ENCODE data around the gene STXBP6. TPM values are rescaled to one million over a fixed set of nuclear protein-coding genes. Genes with fewer than 3 reads are reported as not detected.

Gene STXBP6
- total and polyA plus RNA-seq, 2 donors (not counting 3 experiments of a cell fraction or from before 2014, with no cell fraction given): 0.06 TPM; not detected in 1

DNA sequence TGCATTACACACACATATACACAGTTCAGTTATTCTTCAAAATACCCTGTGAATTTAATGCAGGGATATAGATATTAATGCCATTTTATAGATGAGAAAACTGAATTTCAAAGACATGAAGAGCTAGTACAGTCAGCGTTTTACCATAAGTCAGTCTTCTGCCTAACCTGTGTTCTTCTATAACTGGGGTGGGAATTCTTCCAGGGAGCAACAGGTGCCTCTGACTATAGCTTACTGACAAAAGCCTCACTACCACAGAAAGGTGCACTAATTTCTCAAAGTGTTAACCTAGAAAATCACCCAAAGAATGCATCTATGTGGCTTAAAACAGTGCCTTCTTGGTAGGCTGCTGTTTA is 84.4 kb downstream of the STXBP6 start:
- H3K36me3 ChIP-seq (ENCODE audit: control insufficient read depth in 2 of 2, extremely low read depth in 1 of 2, insufficient read depth in 2 of 2, low read length in 2 of 2): no peaks in the 10 kb centered on the region
- no peaks in the 10 kb centered on the region for H3K9me1 ChIP-seq (replicated peaks; ENCODE audit: control insufficient read depth, extremely low read depth, insufficient read depth, low read length)
- FAIRE-seq (no peak), DNase-seq (ENCODE audit: low read depth, low spot score) (no peak)
- no peaks in the 10 kb centered on the region for H3K4me1 ChIP-seq (ENCODE audit: control insufficient read depth, extremely low read depth, insufficient read depth, low read length)
- no peak overlapping the region for H3K4me2 ChIP-seq (ENCODE audit: insufficient read depth, low read length)
- dilution Hi-C loops (cut with MboI; ENCODE audit: extremely low pct_ligation_motif_present, low sequenced_read_pairs) (no loop called here), intact Hi-C loops (cut with micrococcal nuclease) (no loop called here)
- POLR2A ChIA-PET: no interaction called here
- no peaks in the 10 kb centered on the region for H3K9me3 ChIP-seq (replicated peaks; ENCODE audit: control insufficient read depth, insufficient read depth, low read length)
- H3K27ac ChIP-seq (ENCODE audit: insufficient read depth, low read depth, low read length): no peak overlapping the region
- H3K27me3 ChIP-seq (ENCODE audit: control insufficient read depth in 2 of 2, insufficient read depth in 2 of 2, low read length in 2 of 2): peaks cover 0 to 2% of the 10 kb centered on the region in 2 experiments
- no peak overlapping the region for H2AFZ ChIP-seq (ENCODE audit: low read depth, low read length)
- no peak overlapping the region for H3K4me3 ChIP-seq (replicated peaks in 1 of 3; ENCODE audit: insufficient read depth in 1 of 3, low read depth in 1 of 3, low read length in 3 of 3)
- H4K20me1 ChIP-seq (replicated peaks; ENCODE audit: control insufficient read depth, extremely low read depth, insufficient read depth, low read length): no peaks in the 10 kb centered on the region
- CTCF ChIA-PET: no interaction called here
- no TSS peak for BruUV-seq (replicated peaks)
- H3K79me2 ChIP-seq (ENCODE audit: control insufficient read depth, insufficient read depth, low read length): no peaks in the 10 kb centered on the region
- TF ChIP-seq POLR2A (IDR thresholded peaks at IDR 0.05; ENCODE audit: low read depth, low read length): no peak
- no peak for TF ChIP-seq POLR2AphosphoS5 (IDR thresholded peaks at IDR 0.05; ENCODE audit: insufficient read depth, low read depth, low read length)
- no peak for TF ChIP-seq GATA2 (IDR thresholded peaks at IDR 0.05; ENCODE audit: insufficient read depth, insufficient read length, low read depth, low read length)
- TF ChIP-seq CTCF (IDR thresholded peaks at IDR 0.05; ENCODE audit: extremely low read depth in 1 of 2, insufficient read depth in 1 of 2, low read depth in 1 of 2, low read length in 2 of 2): no peak
- TF ChIP-seq JUN (IDR thresholded peaks at IDR 0.05; ENCODE audit: borderline replicate concordance, insufficient read depth, insufficient read length, low read depth): no peak
- TF ChIP-seq FOS (IDR thresholded peaks at IDR 0.05; ENCODE audit: borderline replicate concordance, insufficient read depth, low read length): no peak
- no peak for TF ChIP-seq MAX (IDR thresholded peaks at IDR 0.05; ENCODE audit: insufficient read depth, insufficient read length)
- no peak for TF ChIP-seq MYC (IDR thresholded peaks at IDR 0.05; ENCODE audit: low read depth, low read length)
- no peak for TF ChIP-seq EZH2 (IDR thresholded peaks at IDR 0.05; ENCODE audit: borderline replicate concordance, low read depth, low read length, severe bottlenecking)
- no peak overlapping the region for H3K9ac ChIP-seq (replicated peaks; ENCODE audit: extremely low read depth, insufficient read depth, low read length)

All from endothelial cell of umbilical vein (primary cell).